ENCODE results near the gene TMEM8B. TPM values are rescaled to one million over a fixed set of nuclear protein-coding genes. Genes with fewer than 3 reads are reported as not detected.

The TMEM8B gene
- total RNA-seq, 1 experiment from 2014 or later = 2.4 TPM

DNA sequence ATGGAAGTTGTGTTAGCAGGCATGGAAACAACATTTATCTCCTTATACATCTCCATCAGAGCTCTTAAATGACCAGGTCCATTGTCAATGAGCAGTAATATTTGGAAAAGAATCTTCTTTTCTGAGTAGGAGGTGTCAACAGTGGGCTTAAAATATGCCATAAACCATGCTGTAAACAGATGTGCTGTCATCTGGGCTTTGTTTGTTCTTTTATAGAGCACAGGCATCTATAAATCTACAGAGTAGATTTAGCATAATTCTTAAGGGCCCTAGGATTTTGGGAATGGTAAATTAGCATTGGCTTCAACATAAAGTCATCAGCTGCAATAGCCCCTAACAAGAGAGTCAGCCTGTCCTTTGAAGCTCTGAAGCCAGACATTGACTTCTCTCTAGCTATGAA, 69.3 kb downstream of the TMEM8B start:
- TF ChIP-seq EZH2 (IDR thresholded peaks at IDR 0.05; ENCODE audit: low read length, unreplicated experiment) (no peak), EZH2phosphoT487 (IDR thresholded peaks at IDR 0.05; ENCODE audit: borderline replicate concordance, low read length) (no peak)
- TF ChIP-seq, protein P1, sequence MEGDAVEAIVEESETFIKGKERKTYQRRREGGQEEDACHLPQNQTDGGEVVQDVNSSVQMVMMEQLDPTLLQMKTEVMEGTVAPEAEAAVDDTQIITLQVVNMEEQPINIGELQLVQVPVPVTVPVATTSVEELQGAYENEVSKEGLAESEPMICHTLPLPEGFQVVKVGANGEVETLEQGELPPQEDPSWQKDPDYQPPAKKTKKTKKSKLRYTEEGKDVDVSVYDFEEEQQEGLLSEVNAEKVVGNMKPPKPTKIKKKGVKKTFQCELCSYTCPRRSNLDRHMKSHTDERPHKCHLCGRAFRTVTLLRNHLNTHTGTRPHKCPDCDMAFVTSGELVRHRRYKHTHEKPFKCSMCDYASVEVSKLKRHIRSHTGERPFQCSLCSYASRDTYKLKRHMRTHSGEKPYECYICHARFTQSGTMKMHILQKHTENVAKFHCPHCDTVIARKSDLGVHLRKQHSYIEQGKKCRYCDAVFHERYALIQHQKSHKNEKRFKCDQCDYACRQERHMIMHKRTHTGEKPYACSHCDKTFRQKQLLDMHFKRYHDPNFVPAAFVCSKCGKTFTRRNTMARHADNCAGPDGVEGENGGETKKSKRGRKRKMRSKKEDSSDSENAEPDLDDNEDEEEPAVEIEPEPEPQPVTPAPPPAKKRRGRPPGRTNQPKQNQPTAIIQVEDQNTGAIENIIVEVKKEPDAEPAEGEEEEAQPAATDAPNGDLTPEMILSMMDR (conservative IDR thresholded peaks at IDR 0.05; ENCODE audit: low read depth, low read length) = no peak
- H4K20me1 ChIP-seq (ENCODE audit: low read length) = no peaks in the 10 kb centered on the region
- no peaks in the 10 kb centered on the region for H3F3A ChIP-seq (ENCODE audit: low read length, unreplicated experiment)
- H2AFZ ChIP-seq (ENCODE audit: low read length) = no peak overlapping the region
- no peak for DNase-seq
- ChIA-PET POLR2A (ENCODE audit: unreplicated experiment) (no interaction called here), CTCF (no interaction called here)
- H3K9ac ChIP-seq (ENCODE audit: low read length) = no peak overlapping the region
- H3K36me3 ChIP-seq (ENCODE audit: low read depth, low read length) = no peaks in the 10 kb centered on the region
- intact Hi-C loops (cut with micrococcal nuclease) = no loop called here
- peaks cover 3% of the 10 kb centered on the region for H3K4me1 ChIP-seq (ENCODE audit: insufficient read depth, low read length)
- no peak overlapping the region for H3K27ac ChIP-seq (ENCODE audit: low read length)
- H3K9me2 ChIP-seq (replicated peaks; ENCODE audit: low read length) = no peaks in the 10 kb centered on the region
- H3K4me2 ChIP-seq (ENCODE audit: low read length) = no peak overlapping the region
- no peak for ATAC-seq
- no peak overlapping the region for H3K4me3 ChIP-seq (ENCODE audit: low read length)
- H3K27me3 ChIP-seq (ENCODE audit: low read length) = no peaks in the 10 kb centered on the region
- no TSS peak for BruUV-seq (replicated peaks)
- no peaks in the 10 kb centered on the region for H3K79me2 ChIP-seq (ENCODE audit: low read length)
- H3K9me3 ChIP-seq (ENCODE audit: low read length) = no peaks in the 10 kb centered on the region

DNA sequence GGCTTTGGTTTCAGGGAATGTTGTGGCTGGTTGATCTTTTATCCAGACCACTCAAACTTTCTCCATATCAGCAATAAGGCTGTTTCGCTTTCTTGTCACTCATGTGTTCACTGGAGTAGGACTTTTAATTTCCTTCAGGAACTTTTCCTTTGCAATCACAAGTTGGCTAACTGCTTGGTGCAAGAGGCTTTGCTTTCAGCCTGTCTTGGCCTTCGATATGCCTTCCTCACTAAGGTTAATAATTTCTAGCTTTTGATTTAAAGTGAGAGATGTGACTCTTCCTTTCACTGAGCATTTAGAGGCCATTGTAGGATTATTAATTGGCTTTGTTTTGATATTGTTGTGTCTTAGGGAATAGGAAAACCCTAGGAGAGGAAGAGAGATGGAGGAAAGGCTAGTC, 70.0 kb downstream of the TMEM8B start:
- H3F3A ChIP-seq (ENCODE audit: low read length, unreplicated experiment) = no peaks in the 10 kb centered on the region
- no peaks in the 10 kb centered on the region for H3K79me2 ChIP-seq (ENCODE audit: low read length)
- H3K4me1 ChIP-seq (ENCODE audit: insufficient read depth, low read length) = peaks cover 4% of the 10 kb centered on the region
- no peaks in the 10 kb centered on the region for H3K9me3 ChIP-seq (ENCODE audit: low read length)
- H2AFZ ChIP-seq (ENCODE audit: low read length) = no peak overlapping the region
- DNase-seq (no peak), ATAC-seq (no peak)
- no TSS peak for BruUV-seq (replicated peaks)
- no peaks in the 10 kb centered on the region for H3K36me3 ChIP-seq (ENCODE audit: low read depth, low read length)
- TF ChIP-seq EZH2phosphoT487 (IDR thresholded peaks at IDR 0.05; ENCODE audit: borderline replicate concordance, low read length) = no peak
- TF ChIP-seq, protein P1 (conservative IDR thresholded peaks at IDR 0.05; ENCODE audit: low read depth, low read length) = no peak
- no peak for TF ChIP-seq EZH2 (IDR thresholded peaks at IDR 0.05; ENCODE audit: low read length, unreplicated experiment)
- POLR2A ChIA-PET (ENCODE audit: unreplicated experiment) = no interaction called here
- no peak overlapping the region for H3K4me3 ChIP-seq (ENCODE audit: low read length)
- no peak overlapping the region for H3K27ac ChIP-seq (ENCODE audit: low read length)
- intact Hi-C loops (cut with micrococcal nuclease) = no loop called here
- H3K4me2 ChIP-seq (ENCODE audit: low read length) = no peak overlapping the region
- H3K27me3 ChIP-seq (ENCODE audit: low read length) = no peaks in the 10 kb centered on the region
- H3K9ac ChIP-seq (ENCODE audit: low read length) = no peak overlapping the region
- H4K20me1 ChIP-seq (ENCODE audit: low read length) = no peaks in the 10 kb centered on the region
- CTCF ChIA-PET = no interaction called here
- no peaks in the 10 kb centered on the region for H3K9me2 ChIP-seq (replicated peaks; ENCODE audit: low read length)

DNA sequence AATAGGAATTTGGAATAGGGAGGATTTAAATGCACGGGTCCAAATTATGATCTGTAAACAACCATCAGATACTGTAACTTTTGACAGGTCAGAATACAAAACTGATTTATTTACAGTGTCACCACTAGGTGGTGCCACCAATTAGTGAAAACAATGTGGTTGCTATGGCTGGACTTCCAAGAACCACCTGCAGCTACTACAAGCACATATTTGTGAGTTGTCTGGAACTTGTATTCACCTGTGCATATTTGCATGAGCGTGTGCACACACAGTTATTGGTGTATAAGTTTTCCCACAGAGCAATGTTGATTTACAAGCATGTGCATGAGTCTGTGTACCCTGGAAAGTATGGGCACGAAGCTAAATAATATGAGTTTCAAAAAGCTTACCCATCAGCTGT, 74.0 kb downstream of the TMEM8B start:
- Histone ChIP-seq H3K27me3 (ENCODE audit: low read length) (no peaks in the 10 kb centered on the region), H3K9me2 (replicated peaks; ENCODE audit: low read length) (no peaks in the 10 kb centered on the region), H3K4me1 (ENCODE audit: insufficient read depth, low read length) (peaks cover 43% of the 10 kb centered on the region), H3K79me2 (ENCODE audit: low read length) (peaks cover 10% of the 10 kb centered on the region), H3K9ac (ENCODE audit: low read length) (no peak overlapping the region), H3K4me2 (ENCODE audit: low read length) (0 out of 2 replicates have a peak overlapping the region, but pooled peaks have one; percentile 10), H3K36me3 (ENCODE audit: low read depth, low read length) (no peaks in the 10 kb centered on the region), H3K27ac (ENCODE audit: low read length) (no peak overlapping the region), H2AFZ (ENCODE audit: low read length) (0 out of 2 replicates have a peak overlapping the region, but pooled peaks have one; percentile 44), H4K20me1 (ENCODE audit: low read length) (no peaks in the 10 kb centered on the region), H3F3A (ENCODE audit: low read length, unreplicated experiment) (peaks cover 1% of the 10 kb centered on the region), H3K4me3 (ENCODE audit: low read length) (no peak overlapping the region), H3K9me3 (ENCODE audit: low read length) (no peaks in the 10 kb centered on the region)
- POLR2A ChIA-PET (ENCODE audit: unreplicated experiment) = interaction anchor here (0.6 kb wide), 1 partner anchor 245 kb away, joined by 3 read pairs; no protein-coding TSS in a partner anchor
- no peak for ATAC-seq
- no TSS peak for BruUV-seq (replicated peaks)
- CTCF ChIA-PET = interaction anchor here (1.0 to 1.2 kb wide), 2 partner anchors 42 to 114 kb away, joined by 3 to 18 read pairs; no protein-coding TSS in a partner anchor
- intact Hi-C loops (cut with micrococcal nuclease) = loop anchor here (1.0 to 5.0 kb wide), 3 partner anchors 42 to 119 kb away; no protein-coding TSS in a partner anchor
- no peak for TF ChIP-seq EZH2phosphoT487 (IDR thresholded peaks at IDR 0.05; ENCODE audit: borderline replicate concordance, low read length)
- no peak for TF ChIP-seq EZH2 (IDR thresholded peaks at IDR 0.05; ENCODE audit: low read length, unreplicated experiment)
- TF ChIP-seq, protein P1 (conservative IDR thresholded peaks at IDR 0.05; ENCODE audit: low read depth, low read length) = peak; percentile 78
- DNase-seq = peak; percentile 68

All from PC-3 (cell line).